Naive thymus-derived CD8-positive, alpha-beta T cell (primary cell): ENCODE measurements around the gene C11orf68. TPM values are rescaled to one million over a fixed set of nuclear protein-coding genes. Genes with fewer than 3 reads are reported as not detected.

ENCODE experiments used
- ATAC-seq, 2 donors: fragments of 150-1000 bp; cut with Tn5 transposase in 1 of 2; sonication (Bioruptor Pico), chemical (Tn5 transposase) in 1 of 2; 1 replicate in 1 of 2; 2 replicates in 1 of 2; pipeline ENCODE4 v1.10.0; 2021; ENCODE audit warnings: mild to moderate bottlenecking in 2 of 2, moderate library complexity in 2 of 2
- POLR2A ChIA-PET: fragments of 350-600 bp; sonication (Branson Sonifier 250); formaldehyde crosslinking; loops from one replicate; lab custom pipeline; 2021; ENCODE audit warnings: antibody characterized with exemption; lab: Charles Lee
- DNase-seq, 10 donors: peaks; one replicate each; pipeline versions ENCODE4 v3.0.0 to v3.0.0-alpha.2; 2020 to 2022
- H3K27ac Mint-ChIP-seq, 10 donors: one replicate each; pipeline ENCODE4 v1.8.0; 2020 to 2022; ENCODE audit warnings: mild to moderate bottlenecking in 10 of 10, mixed read lengths in 10 of 10, moderate library complexity in 4 of 10, inconsistent platforms in 1 of 10
- H3K27me3 Mint-ChIP-seq, 5 donors: one replicate each; pipeline ENCODE4 v1.8.0; 2021 to 2022; ENCODE audit warnings: mixed read lengths in 5 of 5
- H3K36me3 Mint-ChIP-seq, 3 donors: one replicate each; pipeline ENCODE4 v1.8.0; 2020 to 2022; ENCODE audit warnings: mixed read lengths in 3 of 3, mild to moderate bottlenecking in 2 of 3, inconsistent platforms in 1 of 3
- H3K4me1 Mint-ChIP-seq, 4 donors: one replicate each; pipeline ENCODE4 v1.8.0; 2021 to 2022; ENCODE audit warnings: mixed read lengths in 4 of 4
- H3K4me3 Mint-ChIP-seq, 10 donors: one replicate each; pipeline ENCODE4 v1.8.0; 2020 to 2022; ENCODE audit warnings: mild to moderate bottlenecking in 10 of 10, mixed read lengths in 10 of 10, moderate library complexity in 6 of 10, inconsistent platforms in 1 of 10
- H3K9me3 Mint-ChIP-seq, 9 donors: one replicate each; pipeline ENCODE4 v1.8.0; 2020 to 2022; ENCODE audit warnings: mixed read lengths in 9 of 9, mild to moderate bottlenecking in 3 of 9, inconsistent platforms in 1 of 9, moderate library complexity in 1 of 9
- polyA plus RNA-seq, 3 donors: library from polyadenylated mRNA; unstranded; fragments of 300-500 nt; fragmentation: Illumina TruSeq; gene quantifications; one replicate each; pipeline ENCODE4 v1.2.3, GENCODE V29; 2021
- total RNA-seq, 8 experiments: library from RNA in 2 of 8; stranded (reverse) in 2 of 8; gene quantifications; one replicate each; pipeline ENCODE4 v1.2.3 and lab custom pipeline; 2021 to 2026

The C11orf68 gene
- total and polyA plus RNA-seq, 5 experiments from 2014 or later = 46.0 to 82.2 (median 57.8) TPM

DNA sequence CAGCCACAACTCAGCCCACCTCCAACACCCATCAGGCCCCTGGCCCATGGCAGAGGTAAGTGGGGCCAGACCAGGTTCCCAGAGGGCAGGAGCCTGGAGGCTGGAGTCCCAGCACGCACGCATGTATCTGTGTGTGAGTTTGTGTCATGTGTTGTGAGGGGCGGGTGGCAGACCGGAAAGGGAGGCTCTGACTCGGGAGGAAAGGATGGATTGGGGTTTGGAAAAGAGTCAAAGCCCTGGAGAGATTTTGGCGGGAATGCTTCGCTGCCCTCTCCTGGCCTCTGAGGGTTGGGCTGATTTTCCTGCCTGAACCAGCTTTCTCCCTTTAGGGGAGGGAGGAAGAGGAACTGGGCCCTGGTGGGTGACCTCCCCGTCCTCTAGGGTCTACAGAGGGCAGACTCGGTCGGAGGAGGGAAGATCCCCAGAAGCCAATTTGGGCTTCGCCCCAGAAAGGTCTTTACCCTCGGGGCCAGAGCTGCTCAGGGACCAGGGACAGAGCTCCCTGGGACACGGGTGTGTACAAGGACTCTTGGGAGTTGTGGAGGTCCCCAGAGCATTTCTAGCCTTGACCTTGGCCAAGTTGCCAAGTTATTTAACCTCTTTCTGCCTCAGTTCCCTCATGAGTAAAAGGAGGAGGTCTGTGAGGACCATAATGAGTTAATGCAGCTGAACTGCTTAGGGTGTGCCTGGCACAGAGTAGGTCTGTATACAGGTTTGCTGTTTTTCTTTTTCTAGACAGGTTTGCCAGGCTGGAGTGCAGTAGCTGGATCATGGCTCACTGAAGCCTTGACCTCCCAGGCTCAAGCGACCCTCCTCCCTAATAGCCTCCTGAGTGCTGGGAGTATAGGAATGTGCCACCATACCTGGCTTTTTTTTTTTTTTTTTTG, 6.9 kb downstream of the C11orf68 start:
- Mint-ChIP-seq H3K4me3 (no peak overlapping the region), H3K36me3 (peaks cover 0 to 4% (median 0%) of the 10 kb centered on the region in 3 donors), H3K9me3 (no peaks in the 10 kb centered on the region), H3K27ac (peak overlapping the region in 2 of 10 donors; percentile 34 to 36), H3K4me1 (peaks cover 13 to 30% (median 26%) of the 10 kb centered on the region in 4 donors), H3K27me3 (peaks cover 0 to 5% (median 0%) of the 10 kb centered on the region in 5 donors)
- DNase-seq = no peak
- POLR2A ChIA-PET = interaction anchor here (0.7 to 1.4 kb wide), 4 partner anchors 10 to 53 kb away, joined by 3 to 4 read pairs (median 4); no protein-coding TSS in a partner anchor
- no peak for ATAC-seq

DNA sequence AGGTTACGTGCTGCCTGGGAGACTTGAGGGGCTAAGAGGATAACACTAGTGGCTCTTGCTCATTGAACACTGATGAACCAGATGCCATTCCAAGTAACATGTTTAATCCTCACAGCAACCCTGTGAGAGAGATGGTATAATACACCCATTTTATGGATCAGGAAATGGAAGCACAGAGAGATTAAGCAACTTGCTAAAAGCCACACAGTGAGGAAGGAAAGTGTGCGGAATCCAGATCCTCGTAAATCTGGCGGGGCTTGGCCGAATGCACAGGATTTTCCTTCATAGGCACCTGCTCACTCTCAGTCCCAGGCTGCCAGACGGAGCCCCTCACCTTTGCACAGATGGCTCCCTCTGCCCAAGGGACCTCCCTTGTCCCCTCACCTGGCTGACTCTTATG, 11.0 kb downstream of the C11orf68 start:
- no peak overlapping the region for H3K4me3 Mint-ChIP-seq

DNA sequence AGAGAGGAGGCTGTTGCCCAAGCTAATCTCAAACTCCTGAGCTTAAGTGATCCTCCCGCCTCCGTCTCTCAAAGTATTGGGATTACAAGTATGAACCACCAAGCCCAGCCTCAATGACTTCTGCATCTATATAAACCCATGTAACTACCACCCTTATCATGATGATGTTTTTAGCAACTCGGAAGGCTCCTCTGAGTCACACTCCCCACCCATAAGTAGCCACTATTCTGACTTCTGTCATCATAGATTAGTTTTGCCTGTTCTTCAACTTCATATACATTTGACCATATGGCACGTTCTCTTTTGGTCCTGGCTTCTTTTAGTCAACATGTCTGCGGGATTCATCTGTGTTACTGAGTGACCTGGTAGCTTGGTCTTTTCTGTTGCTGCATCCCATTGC, 12.3 kb downstream of the C11orf68 start:
- ATAC-seq (no peak), DNase-seq (no peak)
- peaks cover 0 to 14% (median 5%) of the 10 kb centered on the region in 4 donors for H3K4me1 Mint-ChIP-seq
- POLR2A ChIA-PET = interaction anchor here (1.3 to 1.7 kb wide), 2 partner anchors 9 to 16 kb away, joined by 3 to 4 read pairs; partner anchors contain the start of gene CCDC85B
- no peaks in the 10 kb centered on the region for H3K9me3 Mint-ChIP-seq
- no peak overlapping the region for H3K4me3 Mint-ChIP-seq
- H3K27me3 Mint-ChIP-seq = peaks cover 0 to 5% (median 4%) of the 10 kb centered on the region in 5 donors
- H3K36me3 Mint-ChIP-seq = no peaks in the 10 kb centered on the region
- no peak overlapping the region for H3K27ac Mint-ChIP-seq

More for the DNA sequence above, 11.0 kb downstream of the C11orf68 start:
- Mint-ChIP-seq H3K36me3 (no peaks in the 10 kb centered on the region), H3K27ac (no peak overlapping the region), H3K9me3 (no peaks in the 10 kb centered on the region), H3K4me1 (peaks cover 0 to 8% (median 5%) of the 10 kb centered on the region in 4 donors), H3K27me3 (peaks cover 0 to 5% (median 4%) of the 10 kb centered on the region in 5 donors)
- no peak for DNase-seq
- POLR2A ChIA-PET = interaction anchor here (0.6 to 1.6 kb wide), 3 partner anchors 15 to 33 kb away, joined by 3 to 5 read pairs (median 3); partner anchors contain the start of gene CCDC85B
- ATAC-seq = no peak

DNA sequence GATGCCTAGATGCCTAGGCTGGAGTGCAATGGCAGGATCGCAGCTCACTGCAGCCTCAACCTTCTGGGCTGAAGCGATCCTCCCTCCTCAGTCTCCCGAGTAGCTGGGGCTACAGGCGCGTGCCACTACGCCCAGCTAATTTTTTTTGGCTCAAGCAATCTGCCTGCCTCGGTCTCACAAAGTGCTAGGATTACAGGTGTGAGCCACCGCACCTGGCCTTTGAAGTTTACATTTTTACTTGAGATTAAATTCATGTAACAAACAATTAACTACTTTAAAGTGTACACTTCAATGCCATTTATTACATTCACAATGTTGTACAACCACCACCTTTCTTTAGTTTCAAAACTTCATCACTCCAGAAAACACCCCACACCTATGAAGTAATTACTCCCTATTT, 15.1 kb downstream of the C11orf68 start:
- H3K27me3 Mint-ChIP-seq = peaks cover 0 to 4% (median 0%) of the 10 kb centered on the region in 5 donors
- peak overlapping the region in 1 of 10 donors; percentile 29 for H3K4me3 Mint-ChIP-seq
- POLR2A ChIA-PET = interaction anchor here (0.9 to 6.2 kb wide), 2 partner anchors 13 to 24 kb away, joined by 4 to 105 read pairs; partner anchors contain the start of genes CCDC85B and FIBP
- DNase-seq (no peak), ATAC-seq (no peak)
- H3K4me1 Mint-ChIP-seq = peaks cover 0 to 18% (median 4%) of the 10 kb centered on the region in 4 donors
- no peaks in the 10 kb centered on the region for H3K36me3 Mint-ChIP-seq
- H3K27ac Mint-ChIP-seq = peak overlapping the region in 1 of 10 donors; percentile 15
- no peaks in the 10 kb centered on the region for H3K9me3 Mint-ChIP-seq

DNA sequence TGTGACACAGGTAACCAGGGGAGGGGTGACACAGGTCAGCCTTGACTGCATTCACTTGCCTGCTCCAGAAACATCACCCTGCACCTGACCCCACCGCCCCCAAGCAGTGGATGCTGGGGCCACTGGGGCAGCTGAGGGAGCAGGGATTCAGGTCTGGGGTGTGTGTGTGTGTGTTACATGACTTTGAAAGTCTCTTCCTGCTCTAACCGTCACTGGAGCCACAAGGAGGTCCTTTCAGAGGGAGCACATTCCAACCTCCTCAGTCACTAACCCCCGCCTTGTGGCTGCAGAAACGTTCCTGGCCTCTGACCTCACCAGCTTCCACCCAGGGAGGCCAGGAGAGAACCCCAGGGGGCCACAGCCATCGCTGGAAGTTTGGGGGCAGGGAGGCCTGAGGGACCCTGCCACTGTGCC, 15.8 kb downstream of the C11orf68 start:
- POLR2A ChIA-PET = interaction anchor here (6.2 kb wide), 1 partner anchor 13 kb away, joined by 105 read pairs; the partner anchor contains the start of genes CCDC85B and FIBP
- no peak overlapping the region for H3K4me3 Mint-ChIP-seq
- no peak for ATAC-seq

DNA sequence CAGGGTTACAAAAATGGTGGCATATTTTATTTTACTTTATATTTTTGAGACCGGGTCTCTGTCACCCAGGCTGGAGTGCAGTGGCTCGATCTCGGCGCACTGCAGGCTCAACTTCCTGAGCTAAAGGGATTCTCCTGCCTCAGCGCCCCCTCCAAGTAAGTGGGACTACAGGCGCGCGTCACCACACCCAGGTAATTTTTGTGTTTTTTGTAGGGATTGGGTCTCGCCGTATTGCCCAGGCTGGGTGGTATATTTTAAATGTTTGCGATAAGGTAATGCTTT, 18.0 kb downstream of the C11orf68 start:
- Mint-ChIP-seq H3K4me1 (peaks cover under 1 to 21% (median 7%) of the 10 kb centered on the region in 4 donors), H3K9me3 (no peaks in the 10 kb centered on the region), H3K36me3 (no peaks in the 10 kb centered on the region), H3K27me3 (peaks cover 0 to 4% (median 0%) of the 10 kb centered on the region in 5 donors), H3K27ac (peak overlapping the region in 9 of 10 donors; percentile 41 to 94 (median 72)), H3K4me3 (peak overlapping the region; percentile 57 to 80 (median 74))
- POLR2A ChIA-PET = interaction anchor here (0.8 to 6.2 kb wide), 11 partner anchors 11 to 417 kb away, joined by 3 to 105 read pairs (median 6); partner anchors contain the start of genes C11orf68, CCDC85B, CD248 and CTSW
- ATAC-seq (no peak), DNase-seq (no peak)

More for the DNA sequence above, 15.8 kb downstream of the C11orf68 start:
- H3K9me3 Mint-ChIP-seq = no peaks in the 10 kb centered on the region
- peaks cover 0 to 4% (median 0%) of the 10 kb centered on the region in 5 donors for H3K27me3 Mint-ChIP-seq
- H3K36me3 Mint-ChIP-seq = no peaks in the 10 kb centered on the region
- H3K4me1 Mint-ChIP-seq = peaks cover 0 to 19% (median 4%) of the 10 kb centered on the region in 4 donors
- H3K27ac Mint-ChIP-seq = peak overlapping the region in 1 of 10 donors; percentile 41
- no peak for DNase-seq

DNA sequence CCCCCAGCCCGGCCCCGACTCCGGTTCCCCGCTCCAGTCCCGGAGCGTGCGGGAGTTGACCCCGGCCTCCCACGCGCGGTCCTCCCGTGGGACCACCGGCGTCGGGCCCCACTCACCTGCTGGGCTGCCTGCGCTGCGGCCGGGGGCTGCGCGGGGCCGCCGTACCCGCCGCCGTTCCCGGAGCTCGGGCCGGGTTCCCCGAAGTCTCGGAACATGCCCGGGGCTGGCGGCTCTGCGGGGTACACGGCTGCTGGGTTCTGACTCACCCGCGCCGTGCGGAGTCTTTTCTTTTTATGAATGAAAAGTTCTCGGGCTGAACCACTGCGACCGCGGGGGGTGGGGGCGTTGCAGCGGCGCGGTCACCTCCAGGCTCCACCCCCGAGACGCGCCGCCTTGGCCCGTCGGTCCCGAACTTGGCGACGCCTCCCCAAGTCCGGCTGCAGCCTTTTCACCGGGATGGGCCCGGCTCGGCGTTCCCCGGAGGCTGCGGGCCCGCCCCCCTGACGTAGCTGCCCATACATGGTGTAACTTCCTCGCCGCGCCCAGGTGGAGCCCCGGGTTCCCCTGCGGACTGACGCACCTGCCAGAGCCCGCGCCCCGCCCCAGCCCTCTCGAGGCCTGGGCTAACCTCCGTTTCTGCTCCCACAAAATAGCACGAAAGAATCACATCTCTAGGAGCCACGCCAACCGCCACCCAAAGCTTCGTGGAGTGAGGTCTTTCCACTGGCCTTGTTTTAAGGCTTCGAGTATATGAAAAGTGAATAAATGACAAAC, 18.6 kb downstream of the C11orf68 start, which contains the start of gene FOSL1:
Gene FOSL1 (minus strand): TSS at position 264 of the 774 bp plus-strand sequence. CDS start 49 bp downstream, at position 215.
- Mint-ChIP-seq H3K27me3 (peaks cover 0 to 4% (median 0%) of the 10 kb centered on the region in 5 donors), H3K9me3 (no peaks in the 10 kb centered on the region), H3K4me3 (peak within 1 kb of the TSS; percentile 57 to 80 (median 74)), H3K36me3 (no peaks in the 10 kb centered on the region), H3K27ac (peak within 1 kb of the TSS in 9 of 10 donors; percentile 41 to 94 (median 72)), H3K4me1 (peaks cover 2 to 24% (median 10%) of the 10 kb centered on the region in 4 donors)
- DNase-seq (peak; percentile 85 to 95 (median 91)), ATAC-seq (peak; percentile 93 to 98)
- POLR2A ChIA-PET = interaction anchor here (0.8 to 6.2 kb wide), 11 partner anchors 10 to 417 kb away, joined by 3 to 105 read pairs (median 6); partner anchors contain the start of genes C11orf68, CCDC85B, CD248 and CTSW

DNA sequence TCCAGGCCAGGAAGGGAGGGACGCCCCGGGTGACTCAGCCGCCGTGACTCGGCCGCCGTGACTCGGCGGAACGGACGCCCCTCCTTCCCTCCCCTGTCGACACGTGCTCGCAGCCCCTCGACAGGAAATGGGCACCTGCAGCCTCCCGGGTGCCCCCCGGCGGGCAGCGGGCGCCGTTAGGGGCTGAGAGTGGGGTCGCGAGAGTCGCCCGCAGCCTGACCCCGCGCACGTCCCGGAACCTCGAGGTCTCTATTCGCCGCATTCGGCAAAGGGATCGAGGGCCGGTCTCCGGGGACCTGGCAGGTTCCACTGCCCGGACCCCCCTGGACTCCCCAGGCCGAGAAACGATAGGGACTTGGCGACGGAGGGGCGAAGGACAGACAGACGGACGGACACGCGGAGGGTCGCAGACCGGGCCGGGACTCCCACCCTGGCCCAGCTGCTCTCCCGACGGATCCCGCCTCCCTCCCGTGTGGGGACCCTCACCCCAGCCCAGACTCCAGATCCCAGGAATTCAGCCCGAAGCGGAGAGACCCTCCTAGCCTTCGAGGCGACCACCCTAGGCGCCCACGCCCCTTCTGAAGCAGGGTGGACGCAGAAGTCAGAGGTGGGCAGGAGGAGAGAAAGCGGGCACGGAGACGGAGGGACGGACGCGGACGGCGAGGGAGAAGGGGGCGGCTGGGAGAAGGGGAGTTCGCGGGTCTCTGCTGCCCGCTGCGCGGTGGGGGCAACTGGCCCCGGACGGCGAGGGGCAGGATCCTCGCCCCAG, 19.3 kb downstream of the C11orf68 start:
- Mint-ChIP-seq H3K4me1 (peaks cover 2 to 27% (median 12%) of the 10 kb centered on the region in 4 donors), H3K27ac (peak overlapping the region in 3 of 10 donors; percentile 28 to 58 (median 57)), H3K36me3 (no peaks in the 10 kb centered on the region), H3K9me3 (no peaks in the 10 kb centered on the region), H3K4me3 (peak overlapping the region; percentile 50 to 78 (median 61)), H3K27me3 (peaks cover 0 to 4% (median 0%) of the 10 kb centered on the region in 5 donors)
- ATAC-seq = peak in 1 of 2 donors; percentile 11
- DNase-seq = peak in 4 of 10 donors; percentile 33 to 55 (median 43)
- POLR2A ChIA-PET = interaction anchor here (0.7 to 6.2 kb wide), 7 partner anchors 9 to 413 kb away, joined by 3 to 105 read pairs (median 14); partner anchors contain the start of genes C11orf68, CCDC85B, DRAP1 and FIBP

DNA sequence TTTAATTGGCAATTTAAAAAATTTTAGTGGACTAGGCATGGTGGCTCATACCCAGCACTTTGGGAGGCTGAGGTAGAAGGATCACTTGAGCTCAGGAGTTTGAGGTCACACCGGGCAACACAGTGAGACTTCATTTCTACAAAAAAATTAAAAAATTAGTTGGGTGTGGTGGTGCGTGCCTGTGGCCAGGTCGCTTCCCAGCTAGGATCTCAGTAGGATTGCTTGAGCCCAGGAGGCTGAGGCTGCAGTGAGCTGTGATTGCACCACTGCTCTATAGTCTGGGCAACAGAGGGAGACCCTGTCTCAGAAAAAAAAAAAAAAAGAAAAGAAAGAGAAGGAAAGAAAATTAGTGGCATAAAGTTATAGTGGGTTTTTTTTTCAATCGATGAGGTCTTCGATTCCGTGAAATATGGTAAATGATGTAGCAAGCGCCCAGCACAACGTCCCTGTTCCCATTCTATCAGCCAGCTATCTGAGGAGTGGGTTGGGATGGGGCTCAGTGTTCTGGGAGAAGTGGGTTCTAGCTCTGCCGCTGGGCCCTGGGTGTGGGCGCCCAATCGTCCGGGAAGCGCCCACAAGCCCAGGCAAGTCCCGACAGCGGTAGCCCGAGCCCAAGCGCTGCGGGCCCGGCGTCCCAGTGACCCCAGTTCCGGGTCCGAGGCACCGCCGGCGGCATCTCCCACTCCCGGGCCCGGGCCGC, 20.1 kb downstream of the C11orf68 start:
- peaks cover 0 to 3% (median 0%) of the 10 kb centered on the region in 5 donors for H3K27me3 Mint-ChIP-seq
- peak overlapping the region in 6 of 10 donors; percentile 52 to 92 (median 66) for H3K27ac Mint-ChIP-seq
- no peaks in the 10 kb centered on the region for H3K9me3 Mint-ChIP-seq
- peaks cover 4 to 33% (median 18%) of the 10 kb centered on the region in 4 donors for H3K4me1 Mint-ChIP-seq
- DNase-seq = no peak
- peak overlapping the region; percentile 66 to 87 (median 78) for H3K4me3 Mint-ChIP-seq
- ATAC-seq = no peak
- no peaks in the 10 kb centered on the region for H3K36me3 Mint-ChIP-seq
- POLR2A ChIA-PET = interaction anchor here (0.7 to 6.2 kb wide), 9 partner anchors 9 to 414 kb away, joined by 3 to 105 read pairs (median 4); partner anchors contain the start of genes C11orf68, CCDC85B, DRAP1 and FIBP

DNA sequence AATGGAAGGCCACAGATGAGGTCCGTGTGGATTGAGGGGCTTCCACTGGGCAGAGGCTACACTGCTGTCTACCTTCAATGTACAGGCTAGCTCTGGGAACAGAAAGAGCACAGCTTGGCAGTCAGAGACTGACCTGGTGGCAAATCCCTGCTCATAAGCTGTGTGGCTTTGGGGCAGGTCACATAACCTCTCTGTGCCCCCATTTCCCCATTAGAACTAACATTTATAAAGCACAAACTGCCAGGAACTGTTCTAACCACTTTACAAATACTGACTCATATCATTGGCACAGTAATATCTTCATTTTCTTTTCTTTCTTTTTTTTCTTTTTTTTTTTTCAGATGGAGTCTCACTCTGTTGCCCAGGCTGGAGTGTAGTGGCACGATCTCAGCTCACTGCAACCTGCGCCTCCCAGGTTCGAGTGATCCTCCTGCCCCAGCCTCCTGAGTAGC, 21.8 kb downstream of the C11orf68 start:
- Mint-ChIP-seq H3K27ac (peak overlapping the region in 1 of 10 donors; percentile 12), H3K27me3 (peaks cover 0 to 3% (median 0%) of the 10 kb centered on the region in 5 donors), H3K9me3 (no peaks in the 10 kb centered on the region), H3K4me3 (no peak overlapping the region), H3K36me3 (no peaks in the 10 kb centered on the region), H3K4me1 (peaks cover 13 to 45% (median 36%) of the 10 kb centered on the region in 4 donors)
- ATAC-seq (no peak), DNase-seq (no peak)
- POLR2A ChIA-PET = interaction anchor here (0.7 to 10.6 kb wide), 4 partner anchors 12 to 37 kb away, joined by 3 to 183 read pairs (median 8); partner anchors contain the start of genes C11orf68, DRAP1 and MUS81
